WERI-Rb-1 (cell line): ENCODE measurements around the gene MRPL20.
A peak's percentile ranks its signal among the peaks of the same experiment; 100 is the strongest.

ENCODE experiments used
- DNase-seq: peaks from one replicate; pipeline ENCODE4 v3.0.0-alpha.2; 2020
- H3K27ac ChIP-seq: fragments of 250-450 bp; sonication (Bioruptor Pico); 2 replicates; pipeline ENCODE4 v1.5.1; 2020; ENCODE audit warnings: mild to moderate bottlenecking, moderate library complexity
- H3K27me3 ChIP-seq: fragments of 250-450 bp; sonication (Bioruptor Pico); 2 replicates; pipeline ENCODE4 v1.5.1; 2021; ENCODE audit warnings: mild to moderate bottlenecking, low read depth, moderate library complexity; ENCODE audit not compliant: insufficient read depth, severe bottlenecking
- H3K36me3 ChIP-seq: fragments of 250-450 bp; sonication (Bioruptor Pico); 2 replicates; pipeline ENCODE4 v1.5.1; 2020; ENCODE audit warnings: mild to moderate bottlenecking, moderate library complexity
- H3K4me3 ChIP-seq: 2 replicates; pipeline ENCODE4 v1.5.1; 2011; ENCODE audit warnings: low read depth, mild to moderate bottlenecking, control low read depth, low read length
- H3K9me3 ChIP-seq: fragments of 250-450 bp; sonication (Bioruptor Pico); 2 replicates; pipeline ENCODE4 v1.5.1; 2021; ENCODE audit warnings: mild to moderate bottlenecking, moderate library complexity; ENCODE audit not compliant: severe bottlenecking
- TF ChIP-seq, protein P1 (sequence below): IDR thresholded peaks from 2 replicates; pipeline ENCODE4 v1.5.1; 2011; ENCODE audit warnings: low read depth, mild to moderate bottlenecking, control low read depth, inconsistent platforms, low read length

MRPL20 gene

DNA sequence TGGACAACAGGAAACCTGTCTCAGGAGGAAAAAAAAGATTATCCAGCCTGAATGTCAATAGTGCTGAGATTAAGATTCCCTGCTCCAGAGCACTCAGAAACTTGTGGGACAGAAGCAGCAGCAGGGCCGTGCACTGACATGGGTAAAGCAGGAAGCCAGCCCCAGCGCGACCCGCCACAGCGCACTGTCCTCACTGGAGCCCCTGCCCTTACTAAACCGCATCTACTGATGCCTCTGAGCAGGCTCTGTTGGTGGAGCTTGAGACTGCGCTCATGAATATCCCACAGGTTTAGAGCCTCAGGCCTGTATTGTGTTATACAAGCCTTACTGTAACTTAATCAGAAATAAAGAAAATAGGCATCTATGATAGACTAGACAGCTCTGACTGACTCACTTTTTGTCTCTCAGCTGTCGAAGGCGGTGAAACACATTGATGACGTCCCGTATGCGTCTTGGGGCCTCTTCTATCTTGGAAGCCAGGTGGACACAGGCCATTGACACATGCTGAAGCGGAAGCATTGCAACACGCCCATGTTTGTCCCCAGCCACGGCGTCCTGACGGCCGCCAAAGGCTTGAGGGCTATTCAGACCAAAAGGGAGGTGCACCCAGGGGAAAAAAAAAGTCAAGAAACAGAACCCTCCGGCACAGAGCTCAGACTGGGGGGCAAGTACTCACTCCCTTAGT, 9.1 kb downstream of the MRPL20 start:
- no peak for DNase-seq
- peak overlapping the region; percentile 83 for H3K27ac ChIP-seq
- TF ChIP-seq, protein P1, sequence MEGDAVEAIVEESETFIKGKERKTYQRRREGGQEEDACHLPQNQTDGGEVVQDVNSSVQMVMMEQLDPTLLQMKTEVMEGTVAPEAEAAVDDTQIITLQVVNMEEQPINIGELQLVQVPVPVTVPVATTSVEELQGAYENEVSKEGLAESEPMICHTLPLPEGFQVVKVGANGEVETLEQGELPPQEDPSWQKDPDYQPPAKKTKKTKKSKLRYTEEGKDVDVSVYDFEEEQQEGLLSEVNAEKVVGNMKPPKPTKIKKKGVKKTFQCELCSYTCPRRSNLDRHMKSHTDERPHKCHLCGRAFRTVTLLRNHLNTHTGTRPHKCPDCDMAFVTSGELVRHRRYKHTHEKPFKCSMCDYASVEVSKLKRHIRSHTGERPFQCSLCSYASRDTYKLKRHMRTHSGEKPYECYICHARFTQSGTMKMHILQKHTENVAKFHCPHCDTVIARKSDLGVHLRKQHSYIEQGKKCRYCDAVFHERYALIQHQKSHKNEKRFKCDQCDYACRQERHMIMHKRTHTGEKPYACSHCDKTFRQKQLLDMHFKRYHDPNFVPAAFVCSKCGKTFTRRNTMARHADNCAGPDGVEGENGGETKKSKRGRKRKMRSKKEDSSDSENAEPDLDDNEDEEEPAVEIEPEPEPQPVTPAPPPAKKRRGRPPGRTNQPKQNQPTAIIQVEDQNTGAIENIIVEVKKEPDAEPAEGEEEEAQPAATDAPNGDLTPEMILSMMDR, result no peak
- H3K36me3 ChIP-seq, result peaks cover 84% of the 10 kb centered on the region
- no peaks in the 10 kb centered on the region for H3K27me3 ChIP-seq
- H3K9me3 ChIP-seq, result no peaks in the 10 kb centered on the region
- peak overlapping the region; percentile 75 for H3K4me3 ChIP-seq

DNA sequence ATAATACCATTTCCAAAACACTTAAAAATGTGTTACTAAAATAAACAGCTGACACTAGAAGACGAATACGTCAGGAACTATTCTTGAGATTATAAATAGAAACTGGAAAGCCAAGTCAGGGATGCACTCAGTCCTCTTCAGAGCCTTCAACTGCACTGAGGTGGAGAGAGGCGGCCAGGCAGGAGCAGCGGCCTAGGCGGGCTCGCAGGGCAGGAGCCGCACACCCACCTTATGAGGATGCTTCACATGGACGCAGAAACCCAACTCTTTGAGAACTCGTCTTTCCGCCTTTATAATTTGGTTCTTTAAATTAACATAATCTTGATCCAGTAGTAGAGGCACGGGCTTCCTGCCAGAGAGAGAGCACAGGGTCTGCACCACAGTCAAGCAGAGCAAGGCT, 11.9 kb downstream of the MRPL20 start:
- TF ChIP-seq, protein P1, result no peak
- DNase-seq, result no peak

DNA sequence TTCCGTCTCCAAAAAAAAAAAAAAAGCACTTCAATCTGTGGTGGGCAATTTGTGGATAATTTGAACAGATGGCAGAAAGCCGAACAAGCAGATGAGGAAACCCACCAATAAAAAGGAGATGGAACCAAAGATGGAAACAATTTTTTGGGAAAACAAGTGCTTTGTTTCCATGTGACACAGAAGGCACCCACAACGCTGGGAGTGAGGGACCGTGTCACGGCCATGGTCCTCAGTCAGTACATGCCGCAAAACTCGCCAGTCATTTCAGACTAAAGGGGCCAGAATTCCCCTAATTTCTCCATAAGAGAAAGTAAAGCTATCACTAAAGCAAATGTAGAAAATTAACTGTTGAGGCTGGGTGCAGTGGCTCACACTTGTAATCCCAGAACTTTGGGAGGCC, 13.0 kb downstream of the MRPL20 start:
- DNase-seq, result no peak
- Histone ChIP-seq H3K4me3 (no peak overlapping the region), H3K27me3 (no peaks in the 10 kb centered on the region), H3K36me3 (peaks cover 89% of the 10 kb centered on the region), H3K27ac (no peak overlapping the region), H3K9me3 (no peaks in the 10 kb centered on the region)
- TF ChIP-seq, protein P1, result no peak

More for the DNA sequence above, 11.9 kb downstream of the MRPL20 start:
- Histone ChIP-seq H3K4me3 (no peak overlapping the region), H3K27ac (no peak overlapping the region), H3K36me3 (peaks cover 86% of the 10 kb centered on the region), H3K27me3 (no peaks in the 10 kb centered on the region), H3K9me3 (no peaks in the 10 kb centered on the region)

DNA sequence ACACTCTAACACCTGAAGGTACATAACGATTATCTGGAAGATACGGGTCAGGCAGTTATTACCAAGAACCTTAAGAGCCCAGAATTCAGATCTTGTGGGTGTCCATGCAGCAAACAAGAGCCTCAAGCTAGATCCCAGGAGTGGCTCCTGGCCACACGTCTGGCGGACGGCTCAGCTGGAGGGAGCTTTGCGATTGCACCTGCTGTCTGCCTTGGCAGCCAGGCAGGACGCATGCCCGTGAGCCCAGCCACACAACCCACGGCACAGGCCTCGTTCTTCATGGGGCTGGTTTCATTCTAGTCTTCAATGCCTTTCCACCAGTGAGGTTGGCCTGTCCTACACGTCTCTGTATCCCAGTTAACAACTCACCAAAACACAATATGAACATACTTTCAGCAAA, 13.7 kb downstream of the MRPL20 start:
- no peak for DNase-seq
- Histone ChIP-seq H3K36me3 (peaks cover 95% of the 10 kb centered on the region), H3K27ac (no peak overlapping the region), H3K9me3 (no peaks in the 10 kb centered on the region), H3K27me3 (no peaks in the 10 kb centered on the region), H3K4me3 (no peak overlapping the region)
- TF ChIP-seq, protein P1, result no peak

DNA sequence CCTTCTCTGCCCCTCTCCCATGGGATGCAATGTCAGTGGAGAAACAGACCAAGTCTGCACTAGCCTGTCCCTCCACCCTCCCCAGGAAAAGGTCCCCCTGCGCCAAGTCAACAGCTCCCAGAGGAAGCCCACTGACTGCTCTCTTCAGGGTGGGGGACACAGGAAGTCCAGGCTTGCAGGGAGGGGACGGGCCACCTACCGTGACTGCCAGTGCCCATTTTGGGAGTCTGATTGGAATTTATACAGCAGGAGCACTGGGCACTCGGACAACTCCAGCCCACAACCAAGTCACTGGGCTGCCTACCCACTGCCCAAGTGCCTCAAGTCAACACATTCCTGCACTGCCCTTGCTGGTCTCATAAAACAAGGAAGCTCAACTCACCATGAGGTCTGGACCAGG, 14.1 kb downstream of the MRPL20 start:
- H3K9me3 ChIP-seq, result no peaks in the 10 kb centered on the region
- no peak for DNase-seq
- H3K27ac ChIP-seq, result no peak overlapping the region
- peaks cover 95% of the 10 kb centered on the region for H3K36me3 ChIP-seq
- no peaks in the 10 kb centered on the region for H3K27me3 ChIP-seq
- H3K4me3 ChIP-seq, result no peak overlapping the region
- TF ChIP-seq, protein P1, result no peak

DNA sequence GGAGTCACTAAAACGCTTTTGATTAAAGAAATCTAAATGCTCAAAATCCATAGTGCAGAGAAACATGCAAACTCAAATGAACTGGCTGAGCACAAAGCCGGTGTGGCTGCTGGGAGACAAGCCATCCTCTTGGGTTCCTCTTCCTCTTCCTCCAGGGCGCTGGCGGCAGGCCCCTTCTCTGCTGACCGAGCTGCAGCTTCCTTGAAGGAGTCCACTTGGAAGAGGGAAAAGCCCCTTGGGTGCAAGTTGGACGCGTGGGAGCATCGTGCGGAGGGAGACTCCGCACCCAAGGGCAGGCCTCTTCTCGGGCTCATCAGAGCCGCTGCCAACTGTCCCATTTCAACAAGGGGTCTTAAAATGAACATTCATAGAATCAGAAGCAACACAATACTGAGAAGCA, 15.9 kb downstream of the MRPL20 start:
- peaks cover 98% of the 10 kb centered on the region for H3K36me3 ChIP-seq
- TF ChIP-seq, protein P1, result no peak
- no peak overlapping the region for H3K4me3 ChIP-seq
- DNase-seq, result no peak
- H3K27me3 ChIP-seq, result no peaks in the 10 kb centered on the region
- H3K9me3 ChIP-seq, result no peaks in the 10 kb centered on the region
- H3K27ac ChIP-seq, result no peak overlapping the region
